Forelimb muscle (tissue), 1 donor: ENCODE data around the gene RBFOX1. TPM values are rescaled to one million over a fixed set of nuclear protein-coding genes. Genes with fewer than 3 reads are reported as not detected.

Experiments used
- DNase-seq: peaks from one replicate; pipeline ENCODE4 v3.0.0-alpha.2; 2013; ENCODE audit warnings: low read depth
- polyA plus RNA-seq: library from polyadenylated mRNA; unstranded; fragments of 120-200 nt; gene quantifications from one replicate; pipeline ENCODE4 v1.2.1, GENCODE V29; 2013; ENCODE audit not compliant: insufficient read length

Gene RBFOX1
- polyA plus RNA-seq, 1 donor, result 59.9 TPM

- no peak for DNase-seq
Observed at GRCh38 chr16:7419441-7419840, 86.8 kb downstream of the RBFOX1 start.

- DNase-seq, result no peak
Observed at GRCh38 chr16:7420079-7420478, 87.4 kb downstream of the RBFOX1 start.

GRCh38 chr16:7420843-7421242 is 88.2 kb downstream of the RBFOX1 start:
- no peak for DNase-seq

- DNase-seq, result no peak
Observed at GRCh38 chr16:7421578-7421977, 88.9 kb downstream of the RBFOX1 start.

GRCh38 chr16:7422036-7422888 is 89.6 kb downstream of the RBFOX1 start:
- no peak for DNase-seq

GRCh38 chr16:7423434-7424044 is 90.9 kb downstream of the RBFOX1 start:
- no peak for DNase-seq

GRCh38 chr16:7426161-7426560 is 93.5 kb downstream of the RBFOX1 start:
- DNase-seq, result no peak

- DNase-seq, result no peak
Observed at GRCh38 chr16:7431723-7432122, 99.1 kb downstream of the RBFOX1 start.

- no peak for DNase-seq
Observed at GRCh38 chr16:7436306-7436705, 103.7 kb downstream of the RBFOX1 start.

- no peak for DNase-seq
Observed at GRCh38 chr16:7437135-7437804, 104.6 kb downstream of the RBFOX1 start.

GRCh38 chr16:7437843-7438242 is 105.2 kb downstream of the RBFOX1 start:
- DNase-seq, result no peak

- no peak for DNase-seq
Observed at GRCh38 chr16:7438601-7439000, 106.0 kb downstream of the RBFOX1 start.

- no peak for DNase-seq
Observed at GRCh38 chr16:7439518-7439917, 106.9 kb downstream of the RBFOX1 start.

- DNase-seq, result no peak
Observed at GRCh38 chr16:7440886-7441400, 108.3 kb downstream of the RBFOX1 start.

GRCh38 chr16:7442050-7442449 is 109.4 kb downstream of the RBFOX1 start:
- DNase-seq, result no peak

GRCh38 chr16:7443142-7443541 is 110.5 kb downstream of the RBFOX1 start:
- no peak for DNase-seq

GRCh38 chr16:7443648-7444365 is 111.2 kb downstream of the RBFOX1 start:
- DNase-seq, result no peak

GRCh38 chr16:7449306-7449705 is 116.7 kb downstream of the RBFOX1 start:
- DNase-seq, result no peak

GRCh38 chr16:7449808-7450207 is 117.2 kb downstream of the RBFOX1 start:
- no peak for DNase-seq

GRCh38 chr16:7450440-7450839 is 117.8 kb downstream of the RBFOX1 start:
- DNase-seq, result no peak

- no peak for DNase-seq
Observed at GRCh38 chr16:7452090-7452489, 119.4 kb downstream of the RBFOX1 start.

GRCh38 chr16:7456211-7456610 is 123.6 kb downstream of the RBFOX1 start:
- DNase-seq, result no peak
